HEK293 (cell line): ENCODE results near the gene CWC25.

Experiments used
- ATF2 ChIP-seq: fragments of 450-650 bp; formaldehyde crosslinking; IDR thresholded peaks from 2 replicates; pipeline ENCODE4 v1.5.1; 2016; ENCODE audit warnings: missing biosample characterization, missing genetic modification characterization, low read depth
- BCL11B ChIP-seq: fragments of 450-650 bp; formaldehyde crosslinking; IDR thresholded peaks from 2 replicates; pipeline ENCODE4 v1.5.1; 2016; ENCODE audit warnings: low read depth, missing biosample characterization, missing genetic modification characterization
- GLI4 ChIP-seq: fragments of 450-650 bp; formaldehyde crosslinking; IDR thresholded peaks from 2 replicates; pipeline ENCODE4 v1.5.1; 2016; ENCODE audit warnings: missing biosample characterization, missing genetic modification characterization
- GLIS1 ChIP-seq: fragments of 450-650 bp; formaldehyde crosslinking; IDR thresholded peaks from 2 replicates; pipeline ENCODE4 v1.5.1; 2016; ENCODE audit warnings: missing biosample characterization, missing genetic modification characterization
- HIC1 ChIP-seq: fragments of 450-650 bp; formaldehyde crosslinking; IDR thresholded peaks from 2 replicates; pipeline ENCODE4 v1.5.1; 2016; ENCODE audit warnings: missing biosample characterization, missing genetic modification characterization
- HOXC10 ChIP-seq: sonication (generic); formaldehyde crosslinking; IDR thresholded peaks from 2 replicates; pipeline ENCODE4 v1.8.1; 2023; ENCODE audit warnings: mild to moderate bottlenecking, missing genetic modification reagents
- IKZF3 ChIP-seq: fragments of 450-650 bp; IDR thresholded peaks from 2 replicates; pipeline ENCODE4 v1.5.0; 2018; ENCODE audit warnings: missing biosample characterization, mild to moderate bottlenecking, missing genetic modification characterization, moderate library complexity
- KLF16 ChIP-seq: fragments of 450-650 bp; formaldehyde crosslinking; IDR thresholded peaks from 2 replicates; pipeline ENCODE4 v1.5.1; 2017; ENCODE audit warnings: missing biosample characterization, missing genetic modification characterization
- KLF7 ChIP-seq: fragments of 450-650 bp; formaldehyde crosslinking; IDR thresholded peaks from 2 replicates; pipeline ENCODE4 v1.5.1; 2016; ENCODE audit warnings: missing biosample characterization, missing genetic modification characterization, borderline replicate concordance
- PRDM6 ChIP-seq: fragments of 450-650 bp; formaldehyde crosslinking; IDR thresholded peaks from 2 replicates; pipeline ENCODE4 v1.5.1; 2017; ENCODE audit warnings: missing biosample characterization, missing genetic modification characterization
- ZBTB20 ChIP-seq: fragments of 450-650 bp; formaldehyde crosslinking; IDR thresholded peaks from 2 replicates; pipeline ENCODE4 v1.5.1; 2016; ENCODE audit warnings: missing biosample characterization, missing genetic modification characterization
- ZFP37 ChIP-seq: fragments of 450-650 bp; formaldehyde crosslinking; IDR thresholded peaks from 2 replicates; pipeline ENCODE4 v1.5.1; 2016; ENCODE audit warnings: missing biosample characterization, missing genetic modification characterization
- ZFP41 ChIP-seq: fragments of 450-650 bp; formaldehyde crosslinking; IDR thresholded peaks from 2 replicates; pipeline ENCODE4 v1.5.1; 2016; ENCODE audit warnings: missing biosample characterization, missing genetic modification characterization, borderline replicate concordance
- ZFP69B ChIP-seq: fragments of 450-650 bp; formaldehyde crosslinking; IDR thresholded peaks from 2 replicates; pipeline ENCODE4 v1.5.1; 2016; ENCODE audit warnings: missing biosample characterization, missing genetic modification characterization
- ZIC2 ChIP-seq: fragments of 450-650 bp; formaldehyde crosslinking; IDR thresholded peaks from 2 replicates; pipeline ENCODE4 v1.5.1; 2016; ENCODE audit warnings: missing biosample characterization, missing genetic modification characterization
- ZNF112 ChIP-seq: fragments of 450-650 bp; formaldehyde crosslinking; IDR thresholded peaks from 2 replicates; pipeline ENCODE4 v1.5.0; 2017; ENCODE audit warnings: missing biosample characterization, missing genetic modification characterization
- ZNF248 ChIP-seq: fragments of 450-650 bp; formaldehyde crosslinking; IDR thresholded peaks from 2 replicates; pipeline ENCODE4 v1.5.1; 2017; ENCODE audit warnings: missing biosample characterization, missing genetic modification characterization
- ZNF341 ChIP-seq: fragments of 450-650 bp; formaldehyde crosslinking; IDR thresholded peaks from 2 replicates; pipeline ENCODE4; 2016; ENCODE audit warnings: low read depth, missing biosample characterization, missing genetic modification characterization
- ZNF416 ChIP-seq: fragments of 450-650 bp; formaldehyde crosslinking; IDR thresholded peaks from 2 replicates; pipeline ENCODE4 v1.5.1; 2016; ENCODE audit warnings: missing biosample characterization, missing genetic modification characterization
- ZNF48 ChIP-seq: fragments of 450-650 bp; formaldehyde crosslinking; IDR thresholded peaks from 2 replicates; pipeline ENCODE4 v1.5.1; 2016; ENCODE audit warnings: missing biosample characterization, missing genetic modification characterization
- ZNF488 ChIP-seq: fragments of 450-650 bp; formaldehyde crosslinking; IDR thresholded peaks from 2 replicates; pipeline ENCODE4 v1.5.1; 2016; ENCODE audit warnings: missing biosample characterization, missing genetic modification characterization
- ZNF501 ChIP-seq: fragments of 450-650 bp; formaldehyde crosslinking; IDR thresholded peaks from 2 replicates; pipeline ENCODE4 v1.5.1; 2016; ENCODE audit warnings: missing biosample characterization, missing genetic modification characterization
- ZNF513 ChIP-seq: fragments of 450-650 bp; IDR thresholded peaks from 2 replicates; pipeline ENCODE4 v1.5.1; 2018; ENCODE audit warnings: missing biosample characterization, missing genetic modification characterization
- ZNF521 ChIP-seq: fragments of 450-650 bp; formaldehyde crosslinking; IDR thresholded peaks from 2 replicates; pipeline ENCODE4 v1.5.1; 2017; ENCODE audit warnings: missing biosample characterization, mild to moderate bottlenecking, missing genetic modification characterization
- ZNF548 ChIP-seq: fragments of 450-650 bp; formaldehyde crosslinking; IDR thresholded peaks from 2 replicates; pipeline ENCODE4 v1.5.1; 2016; ENCODE audit warnings: missing biosample characterization, missing genetic modification characterization
- ZNF560 ChIP-seq: fragments of 450-650 bp; formaldehyde crosslinking; IDR thresholded peaks from 2 replicates; pipeline ENCODE4 v1.5.1; 2017; ENCODE audit warnings: missing biosample characterization, missing genetic modification characterization, borderline replicate concordance
- ZNF561 ChIP-seq: fragments of 450-650 bp; IDR thresholded peaks from 2 replicates; pipeline ENCODE4 v1.5.1; 2018; ENCODE audit warnings: missing biosample characterization, missing genetic modification characterization, borderline replicate concordance
- ZNF621 ChIP-seq: fragments of 450-650 bp; formaldehyde crosslinking; IDR thresholded peaks from 2 replicates; pipeline ENCODE4 v1.5.1; 2017; ENCODE audit warnings: missing biosample characterization, missing genetic modification characterization
- ZNF623 ChIP-seq: fragments of 450-650 bp; formaldehyde crosslinking; IDR thresholded peaks from 2 replicates; pipeline ENCODE4 v1.5.1; 2016; ENCODE audit warnings: missing biosample characterization, missing genetic modification characterization
- ZNF664 ChIP-seq: fragments of 450-650 bp; formaldehyde crosslinking; IDR thresholded peaks from 2 replicates; pipeline ENCODE4 v1.5.1; 2016; ENCODE audit warnings: missing biosample characterization, missing genetic modification characterization
- ZNF707 ChIP-seq: fragments of 450-650 bp; formaldehyde crosslinking; IDR thresholded peaks from 2 replicates; pipeline ENCODE4 v1.5.1; 2016; ENCODE audit warnings: missing biosample characterization, missing genetic modification characterization
- ZSCAN5A ChIP-seq: fragments of 450-650 bp; formaldehyde crosslinking; IDR thresholded peaks from 2 replicates; pipeline ENCODE4 v1.5.1; 2016; ENCODE audit warnings: missing biosample characterization, missing genetic modification characterization

CWC25 gene

GRCh38 chr17:38798614-38799500, 26.3 kb downstream of the CWC25 start (continued):
- TF ChIP-seq BCL11B (tag by site-specific recombination) (no peak), KLF16 (tag by site-specific recombination) (peak; percentile 74), GLIS1 (peak; percentile 75), ZNF548 (tag by site-specific recombination) (no peak), ZNF707 (no peak), ZFP69B (tag by site-specific recombination) (no peak), HIC1 (tag by site-specific recombination) (peak; percentile 46; the same call in 1 of the 2 replicates), ZNF341 (tag by site-specific recombination) (peak; percentile 95), ZFP41 (no peak), ZNF560 (tag by site-specific recombination) (no peak), GLI4 (tag by site-specific recombination) (no peak), ZNF416 (tag by site-specific recombination) (no peak), PRDM6 (tag by site-specific recombination) (no peak), ZNF488 (no peak), ATF2 (tag by site-specific recombination) (no peak), ZNF521 (tag by site-specific recombination) (no peak), KLF7 (tag by site-specific recombination) (no peak), ZNF561 (tag by site-specific recombination) (no peak), ZNF623 (tag by site-specific recombination) (no peak), ZNF501 (tag by site-specific recombination) (peak; percentile 19; the same call in 1 of the 2 replicates), IKZF3 (no peak), ZSCAN5A (tag by site-specific recombination) (peak; percentile 35; the same call in 1 of the 2 replicates), HOXC10 (CRISPR knock-in tag) (no peak), ZIC2 (peak; percentile 57), ZNF248 (tag by site-specific recombination) (no peak), ZNF664 (tag by site-specific recombination) (no peak), ZNF112 (tag by site-specific recombination) (no peak), ZNF621 (tag by site-specific recombination) (no peak), ZBTB20 (tag by site-specific recombination) (peak; percentile 25; the same call in 1 of the 2 replicates), ZNF48 (tag by site-specific recombination) (no peak), ZNF513 (tag by site-specific recombination) (no peak), ZFP37 (tag by site-specific recombination) (0 out of 2 replicates have a peak, but pooled peaks have one; percentile 68)
